ENCODE measurements around the gene TBC1D1.

Gene TBC1D1

GRCh38 chr4:38154681-38155588 is 264.1 kb downstream of the TBC1D1 start:
- DNase-seq = peak in 1 of 2 donors; percentile 82

GRCh38 chr4:38155589-38156294 is 264.9 kb downstream of the TBC1D1 start:
- no peak for DNase-seq

GRCh38 chr4:38157592-38157991 is 266.7 kb downstream of the TBC1D1 start:
- DNase-seq = no peak

GRCh38 chr4:38160487-38161207 is 269.8 kb downstream of the TBC1D1 start:
- DNase-seq = peak; percentile 32 to 73

- DNase-seq = no peak
These were observed 270.6 kb downstream of the TBC1D1 start for GRCh38 chr4:38161208-38162113.

GRCh38 chr4:38162240-38162784 is 271.4 kb downstream of the TBC1D1 start:
- no peak for DNase-seq

GRCh38 chr4:38163216-38164006 is 272.5 kb downstream of the TBC1D1 start:
- DNase-seq = peak in 1 of 2 donors; percentile 2

- no peak for DNase-seq
These were observed 273.5 kb downstream of the TBC1D1 start for GRCh38 chr4:38164346-38164745.

- DNase-seq = peak; percentile 21 to 77
These were observed 275.2 kb downstream of the TBC1D1 start for GRCh38 chr4:38166082-38166481.

GRCh38 chr4:38166768-38167167 is 275.9 kb downstream of the TBC1D1 start:
- DNase-seq = peak in 1 of 2 donors; percentile 50

GRCh38 chr4:38167973-38168372 is 277.1 kb downstream of the TBC1D1 start:
- DNase-seq = no peak

GRCh38 chr4:38169524-38169923 is 278.6 kb downstream of the TBC1D1 start:
- DNase-seq = no peak

- no peak for DNase-seq
These were observed 279.7 kb downstream of the TBC1D1 start for GRCh38 chr4:38170338-38171169.

- no peak for DNase-seq
These were observed 281.2 kb downstream of the TBC1D1 start for GRCh38 chr4:38172078-38172477.

GRCh38 chr4:38173935-38174518 is 283.1 kb downstream of the TBC1D1 start:
- DNase-seq = no peak

- DNase-seq = peak in 1 of 2 donors; percentile 72
These were observed 283.9 kb downstream of the TBC1D1 start for GRCh38 chr4:38174801-38175200.

- DNase-seq = no peak
These were observed 285.3 kb downstream of the TBC1D1 start for GRCh38 chr4:38176165-38176564.

GRCh38 chr4:38177035-38177546 is 286.2 kb downstream of the TBC1D1 start:
- DNase-seq = peak in 1 of 2 donors; percentile 64

GRCh38 chr4:38177641-38178391 is 286.9 kb downstream of the TBC1D1 start:
- DNase-seq = peak in 1 of 2 donors; percentile 6
